Ishikawa (cell line): Measurements from ENCODE around the gene NFIB.

Source experiments
- CEBPB ChIP-seq: IDR thresholded peaks from 2 replicates; pipeline ENCODE4 v1.6.1; 2012
- CREB1 ChIP-seq: IDR thresholded peaks from 2 replicates; pipeline ENCODE4 v1.6.1; 2012; ENCODE audit warnings: low read depth
- EP300 ChIP-seq: IDR thresholded peaks from 2 replicates; pipeline ENCODE4 v1.6.1; 2012; ENCODE audit warnings: borderline replicate concordance
- FOXM1 ChIP-seq: IDR thresholded peaks from 2 replicates; pipeline ENCODE4 v1.6.1; 2012; ENCODE audit warnings: low read depth, borderline replicate concordance
- MAX ChIP-seq: IDR thresholded peaks from 2 replicates; pipeline ENCODE4 v1.6.1; 2012
- RAD21 ChIP-seq: IDR thresholded peaks from 2 replicates; pipeline ENCODE4 v1.6.1; 2012; ENCODE audit warnings: low read depth
- REST ChIP-seq: IDR thresholded peaks from 2 replicates; pipeline ENCODE4 v1.6.1; 2012; ENCODE audit warnings: low read depth, mild to moderate bottlenecking
- TAF1 ChIP-seq: IDR thresholded peaks from 2 replicates; pipeline ENCODE4 v1.6.1; 2012; ENCODE audit warnings: low read depth, mild to moderate bottlenecking
- TCF12 ChIP-seq: IDR thresholded peaks from 2 replicates; pipeline ENCODE4 v1.6.1; 2012; ENCODE audit warnings: low read depth
- TEAD4 ChIP-seq: IDR thresholded peaks from 2 replicates; pipeline ENCODE4 v1.6.1; 2012
- USF1 ChIP-seq: IDR thresholded peaks from 2 replicates; pipeline ENCODE4 v1.6.1; 2012
- YY1 ChIP-seq: IDR thresholded peaks from 2 replicates; pipeline ENCODE4 v1.6.1; 2012; ENCODE audit warnings: low read depth
- ZBTB7A ChIP-seq: IDR thresholded peaks from 2 replicates; pipeline ENCODE4 v1.6.1; 2012; ENCODE audit warnings: low read depth

- no peak for TF ChIP-seq TEAD4
- no peak for TF ChIP-seq CEBPB
- no peak for TF ChIP-seq FOXM1
- TF ChIP-seq ZBTB7A, result no peak
- TF ChIP-seq MAX, result no peak
- TF ChIP-seq TAF1, result no peak
- TF ChIP-seq REST, result no peak
- TF ChIP-seq YY1, result no peak
- TF ChIP-seq RAD21, result no peak
- no peak for TF ChIP-seq EP300
- no peak for TF ChIP-seq CREB1
- TF ChIP-seq USF1, result no peak
- no peak for TF ChIP-seq TCF12
Measured at GRCh38 chr9:14180960-14181537, 132.9 kb downstream of the NFIB start.
